HUDEP-2 (cell line): Measurements from ENCODE around the gene FDX2.
"Not testable (repeated sequence)": the region's sequence is repeated elsewhere in the genome, so short reads cannot be mapped to it uniquely, and the experiment has no call there.

ENCODE experiments used
- DNase-seq, 76 experiments: peaks; one replicate each; lab custom pipeline; 2025; ENCODE audit not compliant: unreplicated experiment in 76 of 76; lab: John Stamatoyannopoulos, UW

Gene FDX2

DNA sequence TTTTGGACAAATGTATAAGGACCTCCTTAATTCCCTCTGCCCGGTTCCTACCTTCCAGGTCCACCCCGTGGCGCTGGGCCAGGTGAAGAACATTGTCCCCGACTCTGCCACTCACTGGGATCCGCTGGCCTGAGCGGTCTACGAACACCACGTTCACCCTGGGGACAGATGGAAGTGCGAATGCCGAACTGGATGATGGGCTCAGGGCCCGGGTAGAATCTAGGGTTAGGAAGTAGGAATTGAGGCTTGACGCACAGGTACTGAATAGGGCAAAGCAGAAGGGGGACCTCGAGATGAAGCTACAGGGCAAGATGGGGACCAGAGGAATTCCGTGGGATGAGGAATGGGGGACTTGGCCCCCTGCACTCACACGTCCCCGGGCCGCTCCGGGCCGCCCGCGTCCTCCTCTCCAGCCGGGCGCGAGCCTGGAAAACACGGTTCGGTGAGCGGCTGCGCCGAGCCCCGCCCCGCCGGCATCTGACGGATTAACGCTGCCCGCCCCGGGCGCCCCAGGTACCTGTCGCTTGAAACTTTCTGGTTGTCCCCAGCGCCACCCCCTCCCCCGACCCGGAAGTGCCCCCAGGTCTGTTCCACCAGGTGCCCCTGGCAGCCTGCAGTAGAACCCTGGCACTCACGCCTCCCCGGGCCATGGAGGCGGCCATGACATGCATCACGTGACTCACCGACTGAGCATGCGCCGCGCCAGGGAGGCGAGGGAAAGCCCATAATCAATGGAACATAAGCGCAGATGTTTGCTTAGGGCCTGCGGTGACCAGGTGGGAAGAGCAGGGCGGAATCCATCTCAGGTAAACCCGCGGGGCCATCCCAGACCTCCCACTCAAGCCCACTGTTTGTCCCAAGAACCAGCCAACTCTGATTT, at the start of gene FDX2:
Gene FDX2, minus strand, starts transcription at position 681 of the 880 bp plus-strand sequence. Its CDS starts 19 bp downstream, at position 662.
- peak in 75 of 76 experiments; percentile 21 to 93 (median 84) for DNase-seq

DNA sequence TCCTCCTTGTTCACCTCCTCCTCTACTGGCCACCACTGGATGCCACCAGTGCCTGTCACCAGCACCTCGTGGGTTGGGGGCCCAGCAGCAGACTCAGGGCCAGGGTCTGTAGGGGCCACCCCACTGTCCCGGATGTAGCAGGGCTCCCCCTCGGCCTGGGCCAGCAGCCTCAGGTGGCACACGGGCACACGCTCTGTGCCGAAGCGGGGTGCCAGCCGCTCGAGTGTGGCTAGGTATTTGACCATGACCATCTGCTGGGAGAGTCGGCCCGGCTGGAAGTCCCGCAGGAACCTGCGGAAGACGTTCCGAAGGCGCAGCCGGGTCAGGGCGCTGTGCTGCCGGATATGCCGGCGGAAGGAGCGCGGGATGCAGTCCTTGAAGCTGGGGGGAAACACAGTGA, 49.7 kb upstream of the FDX2 start:
- no peak for DNase-seq

DNA sequence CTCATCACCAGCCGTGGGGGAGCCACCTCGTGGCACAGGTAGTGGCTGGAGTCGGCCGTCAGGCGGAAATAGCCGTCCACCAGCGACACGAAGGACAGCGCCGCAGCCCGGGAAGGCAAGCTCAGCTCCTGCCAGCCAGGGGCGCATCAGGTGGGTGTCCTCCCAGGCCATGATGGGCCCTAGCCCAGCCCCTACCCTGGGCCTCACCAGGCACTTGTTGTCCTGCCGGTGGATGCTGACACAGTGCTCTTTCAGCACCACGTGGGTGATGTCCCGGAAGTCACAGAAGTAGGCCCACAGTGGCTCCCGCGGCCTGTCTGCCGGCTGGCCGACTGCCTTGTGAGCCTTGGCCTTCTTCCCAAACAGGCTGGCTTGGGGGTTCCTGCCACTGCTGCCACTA, 48.8 kb upstream of the FDX2 start:
- DNase-seq = no peak

DNA sequence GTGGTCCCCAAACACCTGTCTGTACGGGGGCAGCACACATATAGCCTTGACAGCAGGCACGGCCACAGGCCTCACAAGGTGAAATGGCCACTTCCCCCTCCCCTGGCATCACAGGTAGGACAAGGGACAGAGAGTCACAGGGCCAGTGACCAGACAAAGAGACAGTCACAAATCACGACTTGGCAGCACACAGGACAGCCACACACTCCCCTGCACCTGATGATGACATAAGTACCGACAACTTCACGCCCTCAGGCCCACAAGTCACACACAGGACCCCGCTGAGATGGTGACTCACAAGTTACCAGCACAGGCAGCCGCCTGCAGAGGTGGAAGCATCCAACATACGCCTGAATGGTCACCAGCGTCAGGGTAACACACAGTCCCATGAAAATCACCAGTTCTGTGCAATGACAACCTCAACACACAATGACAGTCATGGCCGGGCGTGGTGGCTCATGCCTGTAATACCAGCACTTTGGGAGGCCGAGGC, 48.0 kb upstream of the FDX2 start:
- no peak for DNase-seq

GRCh38 chr19:10362259-10362658, 46.4 kb upstream of the FDX2 start:
- DNase-seq = no peak

GRCh38 chr19:10361569-10362011, 45.8 kb upstream of the FDX2 start:
- no peak for DNase-seq

- no peak for DNase-seq
Measured at GRCh38 chr19:10356431-10356830, 40.6 kb upstream of the FDX2 start.

- DNase-seq = peak in 46 of 76 experiments; percentile 10 to 66 (median 44)
Measured at GRCh38 chr19:10353793-10354391, 38.1 kb upstream of the FDX2 start.

GRCh38 chr19:10352764-10353671, 37.2 kb upstream of the FDX2 start:
- DNase-seq = no peak

GRCh38 chr19:10346509-10346908, 30.7 kb upstream of the FDX2 start:
- no peak for DNase-seq

GRCh38 chr19:10344780-10345179, 29.0 kb upstream of the FDX2 start:
- no peak for DNase-seq

DNA sequence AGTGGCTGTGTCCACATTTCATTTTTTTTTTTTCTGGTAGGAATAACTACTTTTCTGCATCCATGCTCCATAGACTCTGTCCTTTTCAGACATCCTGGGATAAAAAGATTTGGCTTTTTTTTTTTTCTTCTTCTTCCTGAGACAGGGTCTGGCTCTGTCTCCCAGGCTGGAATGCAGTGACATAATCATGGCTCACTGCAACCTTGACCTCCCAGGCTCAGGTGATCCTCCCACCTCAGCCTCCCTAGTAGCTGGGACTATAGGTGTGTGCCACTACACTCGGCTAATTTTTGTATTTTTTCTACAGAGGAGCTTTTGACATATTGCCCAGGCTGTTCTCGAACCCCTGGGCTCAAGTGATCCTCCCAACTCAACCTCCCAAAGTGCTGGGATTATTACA, 27.7 kb upstream of the FDX2 start:
- DNase-seq = no peak

GRCh38 chr19:10339977-10340376, 24.2 kb upstream of the FDX2 start:
- no peak for DNase-seq

DNA sequence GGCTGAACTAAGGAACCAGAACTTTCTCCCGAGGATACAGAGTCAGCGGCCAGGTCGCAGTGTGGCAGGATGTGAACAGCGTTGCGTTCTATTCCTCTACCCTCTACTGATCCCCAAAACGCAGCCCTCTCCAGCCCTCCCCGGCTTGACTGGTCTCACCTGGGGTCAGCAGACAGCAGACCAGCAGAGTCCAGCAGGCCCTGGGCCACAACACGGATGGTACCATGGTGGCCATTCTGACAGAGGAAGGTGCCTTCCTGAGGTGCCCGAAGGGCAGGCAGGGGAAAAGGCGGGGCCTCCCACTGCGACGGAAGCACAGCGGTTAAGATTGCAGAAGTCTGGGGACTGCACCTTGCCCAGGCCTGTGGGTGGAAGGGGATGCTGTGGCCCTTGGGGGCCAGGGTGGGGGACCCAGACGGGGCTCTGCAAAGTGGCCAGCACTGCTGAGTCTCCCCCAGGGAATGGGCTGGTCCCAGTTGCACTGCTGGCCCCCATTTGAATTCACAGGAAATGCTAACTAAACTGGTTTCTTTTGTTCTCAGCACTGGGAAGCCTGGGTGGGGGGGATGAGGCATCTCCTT, 23.7 kb upstream of the FDX2 start, which contains the start of gene ICAM3:
Gene ICAM3, minus strand, starts transcription at position 245 of the 581 bp plus-strand sequence. Its CDS starts 10 bp downstream, at position 235.
- peak in 14 of 76 experiments; percentile 7 to 43 (median 20) for DNase-seq

GRCh38 chr19:10338940-10339339, 23.1 kb upstream of the FDX2 start:
- no peak for DNase-seq

- not testable (repeated sequence) for DNase-seq
Measured at GRCh38 chr19:10336725-10337124, 20.9 kb upstream of the FDX2 start.

GRCh38 chr19:10335352-10335985, 19.7 kb upstream of the FDX2 start:
- DNase-seq = no peak

GRCh38 chr19:10334588-10335351, 19.0 kb upstream of the FDX2 start:
- peak in 57 of 76 experiments; percentile 11 to 87 (median 61) for DNase-seq
